GM10266 (cell line): Measurements from ENCODE around the gene SPINK4.
A peak's percentile ranks its signal among the peaks of the same experiment; 100 is the strongest.

Experiments
- DNase-seq: peaks from one replicate; pipeline ENCODE4 v3.0.0; 2012; ENCODE audit errors: extremely low spot score
- CTCF ChIP-seq: IDR thresholded peaks from 2 replicates; pipeline ENCODE4 v1.5.1; 2012; ENCODE audit warnings: mild to moderate bottlenecking, low read depth; ENCODE audit not compliant: control insufficient read depth, insufficient read depth; ENCODE audit errors: missing control alignments

The SPINK4 gene

GRCh38 chr9:33293782-33294181, 53.8 kb downstream of the SPINK4 start:
- DNase-seq = no peak
- TF ChIP-seq CTCF = no peak

DNA sequence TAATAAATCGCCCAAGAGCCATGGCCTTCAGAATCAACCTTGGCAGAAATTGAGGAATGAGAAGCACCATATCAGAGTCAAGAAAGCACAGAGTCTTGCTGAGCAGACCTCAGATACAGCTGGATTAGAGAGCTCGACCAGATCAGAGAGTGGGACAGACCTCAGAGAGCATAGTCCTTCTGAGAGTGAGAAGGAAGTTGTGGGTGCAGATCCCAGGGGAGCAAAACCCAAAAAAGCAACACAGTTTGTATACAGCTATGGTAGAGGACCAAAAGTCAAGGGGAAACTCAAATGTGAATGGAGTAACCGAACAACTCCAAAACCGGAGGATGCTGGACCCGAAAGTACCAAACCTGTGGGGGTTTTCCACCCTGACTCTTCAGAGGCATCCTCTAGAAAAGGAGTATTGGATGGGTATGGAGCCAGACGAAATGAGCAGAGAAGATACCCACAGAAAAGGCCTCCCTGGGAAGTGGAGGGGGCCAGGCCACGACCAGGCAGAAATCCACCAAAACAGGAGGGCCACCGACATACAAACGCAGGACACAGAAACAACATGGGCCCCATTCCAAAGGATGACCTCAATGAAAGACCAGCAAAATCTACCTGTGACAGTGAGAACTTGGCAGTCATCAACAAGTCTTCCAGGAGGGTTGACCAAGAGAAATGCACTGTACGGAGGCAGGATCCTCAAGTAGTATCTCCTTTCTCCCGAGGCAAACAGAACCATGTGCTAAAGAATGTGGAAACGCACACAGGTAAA, 54.9 kb downstream of the SPINK4 start:
- no peak for TF ChIP-seq CTCF
- DNase-seq = no peak

GRCh38 chr9:33295571-33295970, 55.6 kb downstream of the SPINK4 start:
- peak; percentile 58 for DNase-seq
- no peak for TF ChIP-seq CTCF

- no peak for TF ChIP-seq CTCF
- peak; percentile 42 for DNase-seq
Measured at GRCh38 chr9:33297432-33297831, 57.5 kb downstream of the SPINK4 start.
